Mammary epithelial cell (primary cell): ENCODE results near the gene FOXRED2.

Experiments used
- EZH2 ChIP-seq: IDR thresholded peaks from 2 replicates; pipeline ENCODE4 v1.6.1; 2012; ENCODE audit warnings: low read length, inconsistent platforms, borderline replicate concordance
- TF ChIP-seq, protein P1 (sequence below), 2 donors: IDR thresholded peaks in 1 of 2; conservative IDR thresholded peaks in 1 of 2; 2 replicates each; pipeline ENCODE4 v1.5.1; 2011 to 2012; ENCODE audit warnings: inconsistent platforms in 2 of 2, low read length in 2 of 2, mild to moderate bottlenecking in 2 of 2, control low read depth in 1 of 2, low read depth in 1 of 2; ENCODE audit not compliant: insufficient read depth in 1 of 2; ENCODE audit errors: extremely low read depth in 1 of 2

DNA sequence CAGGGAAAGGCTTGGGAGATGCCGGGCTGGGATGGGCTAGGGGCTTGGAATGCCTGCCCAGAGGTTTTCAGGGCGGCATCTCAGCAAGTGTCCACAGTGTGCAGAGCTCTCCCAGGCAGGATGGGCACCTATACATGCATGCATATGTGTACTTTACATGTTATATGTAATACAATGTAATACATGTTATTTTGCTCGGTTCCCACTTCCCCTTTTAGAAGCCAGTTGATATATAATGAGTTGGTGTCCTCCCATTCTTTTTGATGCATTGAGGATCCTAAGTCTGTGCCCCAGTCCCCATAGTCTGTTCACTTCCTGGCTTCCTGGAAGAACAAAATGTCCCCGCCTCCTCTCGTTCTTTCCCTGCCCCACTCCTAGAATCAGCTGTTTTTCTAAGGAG, 42.2 kb upstream of the FOXRED2 start:
- TF ChIP-seq, protein P1, sequence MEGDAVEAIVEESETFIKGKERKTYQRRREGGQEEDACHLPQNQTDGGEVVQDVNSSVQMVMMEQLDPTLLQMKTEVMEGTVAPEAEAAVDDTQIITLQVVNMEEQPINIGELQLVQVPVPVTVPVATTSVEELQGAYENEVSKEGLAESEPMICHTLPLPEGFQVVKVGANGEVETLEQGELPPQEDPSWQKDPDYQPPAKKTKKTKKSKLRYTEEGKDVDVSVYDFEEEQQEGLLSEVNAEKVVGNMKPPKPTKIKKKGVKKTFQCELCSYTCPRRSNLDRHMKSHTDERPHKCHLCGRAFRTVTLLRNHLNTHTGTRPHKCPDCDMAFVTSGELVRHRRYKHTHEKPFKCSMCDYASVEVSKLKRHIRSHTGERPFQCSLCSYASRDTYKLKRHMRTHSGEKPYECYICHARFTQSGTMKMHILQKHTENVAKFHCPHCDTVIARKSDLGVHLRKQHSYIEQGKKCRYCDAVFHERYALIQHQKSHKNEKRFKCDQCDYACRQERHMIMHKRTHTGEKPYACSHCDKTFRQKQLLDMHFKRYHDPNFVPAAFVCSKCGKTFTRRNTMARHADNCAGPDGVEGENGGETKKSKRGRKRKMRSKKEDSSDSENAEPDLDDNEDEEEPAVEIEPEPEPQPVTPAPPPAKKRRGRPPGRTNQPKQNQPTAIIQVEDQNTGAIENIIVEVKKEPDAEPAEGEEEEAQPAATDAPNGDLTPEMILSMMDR (conservative IDR thresholded peaks at IDR 0.05 in 1 of 2, IDR thresholded peaks at IDR 0.05 in 1 of 2; ENCODE audit: extremely low read depth in 1 of 2, insufficient read depth in 1 of 2, low read depth in 1 of 2, low read length in 2 of 2) = no peak
- TF ChIP-seq EZH2 = no peak
